Karpas-422 (cell line): ENCODE data around the gene KCNMB4. TPM values are rescaled to one million over a fixed set of nuclear protein-coding genes. Genes with fewer than 3 reads are reported as not detected.

Source experiments
- DNase-seq: peaks from one replicate; pipeline ENCODE4 v3.0.0-alpha.2; 2015
- H2AFZ ChIP-seq: fragments of 200-600 bp; sonication (generic); 2 replicates; pipeline ENCODE4 v1.6.1; 2014; ENCODE audit warnings: antibody characterized with exemption, low read length, mixed read lengths
- H3K27ac ChIP-seq: fragments of 200-600 bp; sonication (generic); 2 replicates; pipeline ENCODE4 v1.5.1; 2014; ENCODE audit warnings: mild to moderate bottlenecking, low read length, moderate library complexity
- H3K27me3 ChIP-seq: fragments of 200-600 bp; sonication (generic); 2 replicates; pipeline ENCODE4 v1.6.1; 2014; ENCODE audit warnings: low read length, mixed read lengths
- H3K36me3 ChIP-seq: fragments of 200-600 bp; sonication (generic); 2 replicates; pipeline ENCODE4 v1.6.1; 2014; ENCODE audit warnings: low read length, mixed read lengths; ENCODE audit not compliant: insufficient read depth
- H3K4me1 ChIP-seq: fragments of 200-600 bp; sonication (generic); 2 replicates; pipeline ENCODE4 v1.6.1; 2014; ENCODE audit warnings: mild to moderate bottlenecking, low read length, mixed read lengths
- H3K4me2 ChIP-seq: fragments of 200-600 bp; sonication (generic); 2 replicates; pipeline ENCODE4 v1.6.1; 2014; ENCODE audit warnings: low read length, low read depth, mild to moderate bottlenecking; ENCODE audit not compliant: poor library complexity, severe bottlenecking
- H3K4me3 ChIP-seq: fragments of 200-600 bp; sonication (generic); 2 replicates; pipeline ENCODE4 v1.5.1; 2014; ENCODE audit warnings: mild to moderate bottlenecking, antibody characterized with exemption, low read length, mixed read lengths
- H3K79me2 ChIP-seq: fragments of 200-600 bp; sonication (generic); 2 replicates; pipeline ENCODE4 v1.6.1; 2014; ENCODE audit warnings: mild to moderate bottlenecking, low read length, mixed read lengths
- H3K9ac ChIP-seq: fragments of 200-600 bp; sonication (generic); 2 replicates; pipeline ENCODE4 v1.6.0; 2014; ENCODE audit warnings: low read length
- H3K9me2 ChIP-seq: fragments of 200-600 bp; sonication (generic), shearing (Covaris generic); replicated peaks from 2 replicates; pipeline ENCODE4 v1.6.0; 2014; ENCODE audit warnings: mild to moderate bottlenecking, low read length, moderate library complexity; ENCODE audit not compliant: insufficient read depth
- H3K9me3 ChIP-seq: fragments of 300-700, 200-600 bp; sonication (generic); 2 replicates; pipeline ENCODE4 v1.6.1; 2014; ENCODE audit warnings: low read length, mixed read lengths
- H4K20me1 ChIP-seq: fragments of 200-600 bp; sonication (generic); 2 replicates; pipeline ENCODE4 v1.6.1; 2014; ENCODE audit warnings: mild to moderate bottlenecking, antibody characterized with exemption, low read length, low read depth; ENCODE audit not compliant: insufficient read depth
- small RNA-seq: library from RNA; depleted of rRNA; stranded (forward); fragments of <200 nt; gene quantifications from one replicate; pipeline ENCODE3, GENCODE V24; 2014
- total RNA-seq: library from RNA; depleted of rRNA; stranded (reverse); fragments of >200 nt; shearing (Covaris generic); gene quantifications from 2 replicates; pipeline ENCODE4 v1.2.3, GENCODE V29; 2014; ENCODE audit warnings: low replicate concordance; rRNA removed

Gene KCNMB4
- total RNA-seq, 1 experiment from 2014 or later = 55.5 TPM

- Histone ChIP-seq H3K4me2 (peak overlapping the region; percentile 98), H3K79me2 (peaks cover 55% of the 10 kb centered on the region), H3K27me3 (no peaks in the 10 kb centered on the region), H3K4me1 (peaks cover 42% of the 10 kb centered on the region), H3K9me2 (no peaks in the 10 kb centered on the region), H3K36me3 (peaks cover 25% of the 10 kb centered on the region), H3K4me3 (peak overlapping the region; percentile 95), H3K27ac (peak overlapping the region; percentile 88), H3K9ac (peak overlapping the region; percentile 94), H3K9me3 (peaks cover 4% of the 10 kb centered on the region), H2AFZ (no peak overlapping the region), H4K20me1 (no peaks in the 10 kb centered on the region)
- peak; percentile 85 for DNase-seq
These were observed 103.2 kb downstream of the KCNMB4 start for GRCh38 chr12:70469221-70469820.

DNA sequence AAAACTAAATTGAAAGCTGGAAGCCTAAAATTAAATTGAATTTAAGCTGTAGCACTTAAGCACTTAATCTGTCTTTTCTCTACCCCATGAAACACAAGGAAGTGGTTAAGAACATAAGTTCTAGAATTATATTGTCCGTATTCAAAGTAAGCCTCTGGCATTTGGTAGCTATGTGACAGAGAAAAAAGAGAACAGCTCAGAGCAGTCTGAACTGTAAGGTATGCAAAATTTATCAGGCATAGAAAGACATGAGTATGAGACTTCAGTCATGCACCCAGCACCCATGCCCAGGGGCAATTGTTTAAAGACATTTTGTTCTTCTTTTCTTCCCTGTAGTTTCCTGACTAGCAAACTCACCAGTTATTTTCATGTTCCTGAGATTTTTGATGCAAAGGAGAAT lies 116.7 kb downstream of the KCNMB4 start:
- H3K27me3 ChIP-seq = no peaks in the 10 kb centered on the region
- peak; percentile 82 for DNase-seq
- peaks cover 99% of the 10 kb centered on the region for H3K4me1 ChIP-seq
- H3K9ac ChIP-seq = peak overlapping the region; percentile 44
- H3K79me2 ChIP-seq = peaks cover 96% of the 10 kb centered on the region
- H3K4me3 ChIP-seq = peak overlapping the region; percentile 32; the same call in 1 of the 2 replicates
- H2AFZ ChIP-seq = no peak overlapping the region
- H3K9me3 ChIP-seq = no peaks in the 10 kb centered on the region
- peak overlapping the region; percentile 97 for H3K27ac ChIP-seq
- peak overlapping the region; percentile 64 for H3K4me2 ChIP-seq
- no peaks in the 10 kb centered on the region for H3K9me2 ChIP-seq
- no peaks in the 10 kb centered on the region for H4K20me1 ChIP-seq
- peaks cover 23% of the 10 kb centered on the region for H3K36me3 ChIP-seq

Small RNAs within 50 kb of the gene (small RNA-seq; reads per million reads assigned to genes)
- gene RNU4-65P = not detected

Other genes starting within 250 kb of the KCNMB4 start
- gene CNOT2, start 122.9 kb upstream of the KCNMB4 start, total RNA-seq = 218 and 289 TPM in 2 replicates